H1 (cell line): ENCODE measurements around the gene ULK3. TPM values are rescaled to one million over a fixed set of nuclear protein-coding genes. Genes with fewer than 3 reads are reported as not detected.

Source experiments
- GTF2F1 ChIP-seq: IDR thresholded peaks from 2 replicates; pipeline ENCODE4 v1.6.1; 2012; ENCODE audit warnings: low read depth, low read length, improper control_type of control experiment, borderline replicate concordance
- JUND ChIP-seq: IDR thresholded peaks from 2 replicates; pipeline ENCODE4 v1.6.1; 2011; ENCODE audit warnings: mild to moderate bottlenecking, improper control_type of control experiment, low read length
- SP1 ChIP-seq: IDR thresholded peaks from 2 replicates; pipeline ENCODE4 v1.6.1; 2011; ENCODE audit warnings: low read depth, low read length
- SUZ12 ChIP-seq: fragments of 200-600 bp; sonication (generic); IDR thresholded peaks from 2 replicates; pipeline ENCODE4 v1.6.1; 2012; ENCODE audit warnings: mild to moderate bottlenecking, inconsistent platforms, low read length, moderate library complexity, mixed read lengths
- polyA plus RNA-seq, 7 experiments: library from polyadenylated mRNA; depleted of rRNA in 3 of 7; stranded (reverse) in 5 of 7; unstranded in 2 of 7; fragments of >200 nt in 5 of 7; fragments of 200-250 nt in 2 of 7; gene quantifications; 1 replicate in 5 of 7; 2 replicates in 1 of 7; 4 replicates in 1 of 7; pipeline versions ENCODE4 v1.2.1 to v1.2.3, GENCODE V29; 2011 to 2013; ENCODE audit warnings: missing spikeins in 2 of 7, mixed read lengths in 2 of 7
- total RNA-seq: library from RNA; stranded (reverse); fragmentation: NEBNext Ultra II Directional; extraction: Animal tissue kit (Norgen Biotek cat#: 25700); gene quantifications from 2 replicates; pipeline ENCODE4 v1.2.1, GENCODE V29; 2021

Gene ULK3
- total and polyA plus RNA-seq, 2 of the 8 experiments (the other 6 are each of a cell fraction or from before 2014, with no cell fraction given) = 27.1 to 34.4 TPM

GRCh38 chr15:74833376-74834107 lies 9.4 kb downstream of the ULK3 start (continued):
- TF ChIP-seq JUND = no peak
- no peak for TF ChIP-seq SUZ12
- TF ChIP-seq GTF2F1 = no peak
- no peak for TF ChIP-seq SP1
- TF ChIP-seq, all 59 proteins: peak for 0
